ENCODE data around the gene EPHX1.

GRCh38 chr1:225860107-225860506 is 50.2 kb downstream of the EPHX1 start:
- TF ChIP-seq CTCF (IDR thresholded peaks at IDR 0.05; ENCODE audit: low read depth, low read length, missing input control): no peak
- no peak for TF ChIP-seq YY1 (IDR thresholded peaks at IDR 0.05)
- no peak for TF ChIP-seq JUND (IDR thresholded peaks at IDR 0.05)
- TF ChIP-seq ATF3 (IDR thresholded peaks at IDR 0.05): no peak
- no peak for TF ChIP-seq MAX (IDR thresholded peaks at IDR 0.05)
- TF ChIP-seq SP1 (IDR thresholded peaks at IDR 0.05): no peak
- no peak for TF ChIP-seq EGR1 (IDR thresholded peaks at IDR 0.05; ENCODE audit: low read depth in 2 of 2)
- TF ChIP-seq TAF1 (conservative IDR thresholded peaks at IDR 0.05): no peak
- no peak for TF ChIP-seq GABPA (IDR thresholded peaks at IDR 0.05 in 1 of 2, conservative IDR thresholded peaks at IDR 0.05 in 1 of 2)
- TF ChIP-seq ZBTB33 (IDR thresholded peaks at IDR 0.05): no peak
- no peak for TF ChIP-seq REST (IDR thresholded peaks at IDR 0.05)
- TF ChIP-seq FOXA2 (IDR thresholded peaks at IDR 0.05): no peak
- TF ChIP-seq RAD21 (IDR thresholded peaks at IDR 0.05): no peak

Data from liver (tissue), 3 donors.